Tibial nerve (tissue), 4 donors: ENCODE results near the gene MEIOB.

Experiments
- CTCF ChIP-seq, 5 experiments: fragments of 200-600 bp in 3 of 5; fragments of 450-650 bp in 2 of 5; sonication (generic) in 3 of 5; IDR thresholded peaks; one replicate each; pipeline ENCODE4 v1.5.1; 2016 to 2019; ENCODE audit warnings: antibody characterized with exemption in 5 of 5, mild to moderate bottlenecking in 3 of 5, moderate library complexity in 2 of 5
- EP300 ChIP-seq, 2 donors: sonication (generic); formaldehyde crosslinking; IDR thresholded peaks; one replicate each; pipeline ENCODE4 v1.6.1; 2017; ENCODE audit warnings: antibody characterized with exemption in 2 of 2, mild to moderate bottlenecking in 1 of 2
- POLR2A ChIP-seq, 2 donors: fragments of 450-650 bp; IDR thresholded peaks; one replicate each; pipeline ENCODE4 v1.6.1; 2017; ENCODE audit warnings: antibody characterized with exemption in 2 of 2, mild to moderate bottlenecking in 2 of 2, moderate library complexity in 2 of 2

GRCh38 chr16:1794221-1794871 lies 77.6 kb downstream of the MEIOB start:
- TF ChIP-seq CTCF (IDR thresholded peaks at IDR 0.05) (no peak), POLR2A (IDR thresholded peaks at IDR 0.05) (no peak), EP300 (IDR thresholded peaks at IDR 0.05) (no peak)
